8988T (cell line): ENCODE data around the gene ABCC12.
"Not testable (repeated sequence)": the region's sequence is repeated elsewhere in the genome, so short reads cannot be mapped to it uniquely, and the experiment has no call there.

ENCODE experiments used
- DNase-seq: peaks from one replicate; pipeline ENCODE4 v3.0.0; 2011

The ABCC12 gene

DNA sequence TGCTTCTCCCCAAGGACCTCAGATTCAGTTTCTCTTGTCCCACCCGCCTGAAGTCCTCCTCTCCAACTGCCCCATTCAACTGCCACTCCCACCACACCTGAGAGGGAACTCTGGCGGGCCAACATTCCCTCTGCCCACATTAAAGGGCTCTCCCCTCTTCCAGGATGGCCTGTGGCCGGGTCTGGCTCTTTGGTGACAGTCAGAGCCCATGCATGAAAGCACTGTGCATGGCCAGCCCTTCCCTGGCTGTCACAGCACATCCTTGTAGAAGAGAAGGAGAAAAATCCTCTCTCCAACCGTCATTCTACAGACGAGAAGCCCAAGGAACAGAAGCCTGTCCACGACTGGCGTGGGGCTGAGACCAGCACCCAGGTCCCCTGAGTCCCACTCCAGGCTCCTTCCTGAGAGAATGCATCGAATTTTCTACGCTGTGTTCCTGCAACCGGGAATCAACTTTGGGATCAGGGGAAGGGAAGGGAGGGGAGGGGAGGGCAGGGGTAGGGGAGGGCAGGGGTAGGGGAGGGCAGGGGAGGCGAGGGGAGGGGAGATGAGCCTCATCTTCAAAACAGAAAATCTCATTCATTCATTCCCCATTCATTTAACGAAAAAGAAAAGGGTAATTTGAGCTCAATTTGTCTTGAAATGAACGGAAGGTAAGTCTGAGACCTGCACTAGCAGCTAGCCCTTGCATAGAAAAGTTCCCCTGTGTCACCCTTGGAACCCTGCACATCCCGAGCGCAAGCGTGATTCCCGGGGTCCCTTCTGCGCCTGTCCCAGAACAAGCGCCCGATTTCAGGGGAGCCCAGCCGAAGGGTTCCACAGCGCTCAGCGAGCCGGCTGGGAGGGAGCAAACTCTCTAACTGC, at the start of gene ABCC12:
Gene ABCC12 (minus strand): TSS at position 68 of the 864 bp plus-strand sequence. CDS start 9,569 bp downstream, outside the sequence.
- DNase-seq = no peak

DNA sequence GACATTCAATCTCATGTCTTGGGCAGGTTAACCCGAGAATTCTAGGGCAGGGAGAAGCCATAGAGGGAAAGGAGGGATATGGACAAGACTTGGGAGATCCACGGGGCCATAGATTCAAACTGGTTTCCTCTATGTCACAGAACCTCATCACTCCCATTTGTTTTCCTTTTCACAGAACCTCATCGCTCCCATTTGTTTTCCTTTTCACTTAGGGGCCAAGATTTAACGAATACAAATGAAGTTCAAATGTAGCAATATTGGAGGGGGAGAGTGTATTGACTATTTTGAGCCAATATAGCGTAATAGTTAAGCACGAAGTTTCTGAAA, 49.0 kb upstream of the ABCC12 start:
- no peak for DNase-seq

DNA sequence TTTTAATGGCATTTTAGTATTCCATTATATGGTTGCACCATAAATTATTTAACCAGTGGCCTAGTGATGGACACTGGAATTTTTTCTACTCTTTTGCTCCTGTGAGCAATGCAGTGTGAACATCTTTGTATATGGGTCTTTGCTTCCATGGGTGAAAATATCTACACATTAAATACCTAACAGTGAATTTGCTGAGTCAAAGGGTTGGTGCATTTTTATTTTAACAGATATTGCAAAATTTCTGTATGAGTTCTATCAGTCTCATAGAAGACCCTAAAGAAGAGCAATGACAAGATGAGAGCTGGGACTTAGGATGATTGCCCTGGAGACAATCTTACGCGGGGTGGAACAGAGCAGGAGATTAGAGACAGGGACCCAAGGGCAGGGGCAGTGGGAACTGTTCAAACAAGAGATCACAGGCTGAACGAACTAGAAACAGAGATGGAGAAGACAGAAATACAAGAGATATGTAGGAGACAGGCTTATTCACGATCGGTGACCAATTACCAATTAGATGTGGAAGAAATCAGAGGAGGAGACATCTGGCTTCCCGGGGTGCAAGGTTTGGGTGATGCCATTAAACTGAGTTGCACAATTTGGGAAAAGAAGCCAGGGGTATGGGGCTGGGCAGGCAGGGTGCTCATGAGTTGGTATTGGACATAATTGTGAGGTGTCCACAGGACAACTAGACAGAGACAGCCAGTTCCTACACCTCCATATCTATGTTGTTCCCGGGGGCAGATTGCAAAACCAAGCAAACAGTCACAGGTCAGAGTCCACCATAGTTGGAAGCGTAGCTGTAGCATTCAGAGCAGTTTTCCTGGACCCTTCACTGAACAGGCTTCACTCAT, 48.4 kb upstream of the ABCC12 start:
- no peak for DNase-seq

DNA sequence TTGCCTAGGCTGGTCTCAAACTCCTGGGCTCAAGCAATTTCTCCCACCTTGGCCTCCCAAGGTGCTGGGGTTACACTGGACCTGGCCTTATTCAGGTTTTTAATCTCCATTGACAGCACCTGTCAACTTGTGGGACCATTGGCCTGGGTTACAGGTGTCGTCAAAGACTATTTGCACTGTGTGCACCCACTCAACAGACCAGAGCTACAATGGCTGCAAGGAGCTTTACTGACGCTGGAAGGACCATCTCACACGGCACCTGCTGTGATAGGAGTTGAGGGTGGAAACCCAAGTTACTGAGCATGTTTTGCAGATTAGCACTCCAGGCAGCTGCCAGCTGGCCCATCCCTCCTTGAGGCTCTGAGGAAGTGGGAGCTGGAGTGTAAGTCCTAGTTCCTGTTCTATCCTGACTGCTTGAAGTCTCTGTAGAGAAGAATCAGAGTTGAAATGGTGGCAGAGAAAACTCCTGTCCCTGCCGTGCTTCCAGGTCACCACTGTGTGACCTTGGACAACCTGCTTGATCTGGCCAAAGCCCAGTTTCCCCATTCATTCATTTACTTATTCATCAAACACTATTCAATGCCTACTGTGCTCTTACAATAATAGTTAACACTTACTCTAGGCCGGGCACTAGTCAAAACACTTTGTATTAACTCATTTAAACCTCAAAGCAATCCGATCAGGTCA, 45.9 kb upstream of the ABCC12 start:
- no peak for DNase-seq

DNA sequence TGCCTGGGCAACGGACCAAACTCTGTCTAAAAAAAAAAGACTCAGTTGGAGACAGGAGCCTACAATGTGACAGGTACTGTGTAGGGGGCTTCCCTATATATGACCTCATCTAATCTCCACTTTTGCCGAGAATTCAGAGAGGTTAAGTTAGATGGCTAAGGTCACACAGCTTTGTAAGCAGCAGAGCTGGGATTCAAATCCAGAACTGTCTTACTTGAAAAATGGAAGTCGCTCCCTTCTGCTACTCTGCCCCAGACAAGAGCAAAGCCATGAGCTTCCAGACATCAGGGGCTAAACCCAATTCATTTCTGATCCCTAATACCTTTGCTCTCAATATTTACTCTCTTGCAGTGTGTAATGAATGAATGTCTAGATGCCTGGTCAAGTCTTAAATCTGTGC, 41.5 kb upstream of the ABCC12 start:
- DNase-seq = no peak

DNA sequence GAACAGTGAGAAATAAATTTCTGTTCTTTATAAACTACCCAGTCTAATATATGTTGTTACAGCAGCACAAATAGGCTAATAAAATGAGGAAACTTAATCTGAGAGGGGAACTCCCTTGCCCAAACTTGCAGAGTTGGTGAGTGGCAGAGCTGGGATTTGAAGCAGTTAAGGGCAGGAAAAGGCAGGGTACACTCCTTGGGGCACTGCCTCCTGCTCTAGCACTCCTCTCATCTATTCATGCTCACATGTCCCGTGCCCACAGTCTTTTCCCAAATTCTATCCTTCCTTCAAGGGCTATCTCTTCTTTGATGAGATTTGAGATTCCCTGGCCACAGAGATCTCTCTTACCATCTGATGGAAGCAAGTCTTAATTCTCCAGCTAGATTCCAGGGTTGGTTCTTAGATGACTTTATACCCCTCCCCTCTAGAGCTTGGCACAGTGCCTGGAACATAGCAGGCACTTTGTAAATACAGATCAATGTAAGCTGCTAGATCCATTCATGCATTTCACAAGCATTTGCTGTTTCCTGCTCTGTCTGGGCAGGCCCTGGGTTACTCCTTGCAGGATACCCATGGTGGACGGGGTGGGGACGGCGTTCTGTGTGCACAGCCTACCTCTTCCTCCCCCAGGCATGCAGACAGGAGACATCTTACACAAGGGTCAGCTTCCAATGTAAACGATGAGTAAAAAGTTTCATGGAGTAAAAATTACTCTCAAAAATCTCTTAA, 39.2 kb upstream of the ABCC12 start:
- no peak for DNase-seq

DNA sequence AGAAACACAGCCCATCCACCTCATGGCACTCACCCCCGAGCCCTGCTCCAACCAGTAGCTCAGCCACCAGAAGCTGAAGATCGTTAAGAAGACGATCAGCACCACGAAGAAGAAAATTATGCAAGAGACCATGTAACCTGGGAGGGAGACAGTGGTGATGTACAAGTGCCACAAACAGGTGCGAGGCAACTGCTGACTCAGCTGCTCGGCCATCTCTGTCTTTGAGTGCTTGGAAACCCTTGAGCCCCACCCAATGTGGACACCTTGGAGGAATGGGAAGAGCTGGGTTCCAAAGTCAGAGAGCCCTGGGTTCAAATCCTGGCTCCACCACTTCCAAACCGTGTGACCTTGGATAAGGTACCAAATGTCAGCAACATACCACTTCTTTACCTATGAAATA, 38.1 kb upstream of the ABCC12 start:
- no peak for DNase-seq

DNA sequence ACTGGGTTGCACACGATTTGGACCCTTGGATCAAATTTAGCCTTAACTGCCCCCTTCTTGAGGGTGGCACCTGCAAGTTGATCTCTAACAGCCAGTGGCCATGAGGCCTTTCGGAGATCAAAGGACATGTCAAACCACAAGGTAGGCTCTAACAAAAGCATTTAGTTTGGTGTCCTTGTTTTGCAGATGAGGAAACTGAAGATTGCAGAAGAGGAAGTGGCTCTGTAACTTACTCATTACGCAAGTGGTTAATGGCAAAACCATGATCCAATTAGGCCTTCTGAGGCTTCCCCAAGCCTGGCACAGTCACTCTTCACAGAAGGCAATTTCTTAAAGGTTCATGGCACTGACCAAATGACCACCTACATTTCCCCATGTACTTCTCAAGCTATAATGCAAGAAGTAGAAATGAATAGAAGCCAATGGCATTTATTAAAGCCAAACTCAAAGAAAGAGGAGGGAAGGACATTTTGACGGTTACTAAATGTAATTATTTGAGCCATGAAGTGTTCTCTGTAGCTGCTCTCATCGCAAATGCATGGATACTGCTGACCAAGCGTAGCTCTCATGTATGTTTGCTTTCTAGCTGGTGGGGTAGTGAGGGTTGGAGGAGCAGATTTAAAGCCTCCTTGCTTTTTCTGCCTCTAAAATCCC, 32.8 kb upstream of the ABCC12 start:
- no peak for DNase-seq

DNA sequence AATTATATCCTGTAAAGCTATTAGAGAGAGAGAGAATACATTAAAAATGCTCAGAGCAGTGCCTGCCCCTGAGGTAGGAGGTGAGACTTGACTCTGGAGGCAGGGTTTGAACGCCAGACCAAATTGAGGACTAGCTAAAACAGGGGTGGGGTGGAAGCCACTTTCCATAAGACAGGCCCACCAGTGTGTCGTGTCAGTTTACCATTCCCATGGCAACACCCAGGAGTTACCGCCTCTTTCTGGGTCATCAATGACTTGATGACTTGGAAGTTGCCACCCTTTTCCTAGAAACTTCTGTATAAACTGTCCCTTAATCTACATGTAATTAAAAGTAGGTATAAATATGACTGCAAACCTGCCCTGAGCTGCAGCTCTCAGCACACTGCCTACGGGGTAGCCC, 32.0 kb upstream of the ABCC12 start:
- DNase-seq = no peak

DNA sequence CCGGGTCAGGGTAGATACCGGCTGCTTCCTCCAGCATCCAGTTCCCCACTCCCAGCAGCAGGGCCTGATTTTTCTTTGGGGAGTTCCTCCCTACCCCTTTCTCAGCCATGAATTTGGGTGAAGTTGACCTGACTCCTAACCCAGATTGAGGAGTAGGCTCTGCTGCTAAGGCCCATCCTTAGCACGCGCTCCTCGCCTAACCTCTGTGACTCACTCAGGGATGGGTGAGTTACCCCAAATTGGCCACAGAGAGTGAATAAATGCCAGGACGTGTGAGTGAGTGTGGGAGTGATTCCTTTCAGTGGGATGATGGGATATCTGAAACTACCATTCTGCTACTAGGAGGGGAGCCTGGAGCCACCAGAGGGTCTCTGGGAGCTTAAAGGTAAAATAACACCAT, 28.9 kb upstream of the ABCC12 start:
- DNase-seq = no peak

DNA sequence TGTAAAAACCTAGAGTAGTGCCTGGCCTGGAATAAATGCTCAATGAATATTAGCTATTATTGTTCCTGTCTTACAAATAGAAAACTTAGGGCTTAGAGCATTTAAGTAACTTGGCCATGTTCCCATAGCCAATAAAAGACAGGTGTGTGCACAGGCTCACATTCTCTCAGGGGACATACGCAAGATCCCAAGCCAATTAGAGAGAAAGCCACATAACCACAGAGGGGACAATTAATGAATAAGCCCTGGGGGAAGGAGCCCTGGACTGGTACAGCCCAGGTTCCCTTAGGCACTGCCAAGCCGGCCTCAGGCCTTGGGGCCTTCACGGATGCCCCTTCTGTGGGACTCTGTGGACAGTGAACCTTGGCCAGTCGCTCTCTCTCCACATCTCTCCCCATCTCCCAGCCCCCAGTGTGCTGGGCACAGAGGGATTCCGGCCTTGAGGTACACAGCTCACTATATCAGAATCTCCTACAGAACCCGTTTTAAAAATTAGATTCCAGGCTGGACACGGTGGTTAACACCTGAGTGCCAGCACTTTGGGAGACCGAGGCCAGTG, 27.3 kb upstream of the ABCC12 start:
- no peak for DNase-seq

DNA sequence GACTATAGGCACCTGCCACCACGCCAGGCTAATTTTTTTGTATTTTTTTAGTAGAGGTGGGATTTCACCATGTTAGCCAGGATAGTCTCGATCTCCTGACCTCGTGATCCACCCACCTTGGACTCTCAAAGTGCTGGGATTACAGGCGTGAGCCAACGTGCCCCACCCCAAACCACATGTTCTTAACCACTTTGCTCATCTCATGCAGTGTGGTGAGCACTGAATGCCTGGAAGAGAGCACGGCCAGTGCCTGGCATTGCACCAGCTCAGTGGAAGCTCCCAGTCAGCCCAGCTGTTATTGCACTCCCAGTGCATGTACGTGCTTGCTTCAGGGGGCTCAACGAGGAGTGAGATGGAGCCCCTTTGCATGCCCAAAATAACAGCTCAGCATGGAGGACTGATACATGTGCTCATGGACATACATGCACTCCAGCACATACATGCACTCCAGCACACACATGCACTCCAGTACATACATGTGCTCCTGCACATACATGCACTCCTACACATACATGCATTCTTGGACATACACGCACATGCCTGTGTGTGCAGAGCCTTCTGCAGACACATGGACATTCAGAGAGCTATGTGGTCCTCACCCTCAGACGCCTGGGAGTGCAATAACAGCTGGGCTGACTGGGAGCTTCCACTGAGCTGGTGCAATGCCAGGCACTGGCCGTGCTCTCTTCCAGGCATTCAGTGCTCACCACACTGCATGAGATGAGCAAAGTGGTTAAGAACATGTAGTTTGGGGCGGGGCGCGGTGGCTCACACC, 26.1 kb upstream of the ABCC12 start:
- not testable (repeated sequence) for DNase-seq

DNA sequence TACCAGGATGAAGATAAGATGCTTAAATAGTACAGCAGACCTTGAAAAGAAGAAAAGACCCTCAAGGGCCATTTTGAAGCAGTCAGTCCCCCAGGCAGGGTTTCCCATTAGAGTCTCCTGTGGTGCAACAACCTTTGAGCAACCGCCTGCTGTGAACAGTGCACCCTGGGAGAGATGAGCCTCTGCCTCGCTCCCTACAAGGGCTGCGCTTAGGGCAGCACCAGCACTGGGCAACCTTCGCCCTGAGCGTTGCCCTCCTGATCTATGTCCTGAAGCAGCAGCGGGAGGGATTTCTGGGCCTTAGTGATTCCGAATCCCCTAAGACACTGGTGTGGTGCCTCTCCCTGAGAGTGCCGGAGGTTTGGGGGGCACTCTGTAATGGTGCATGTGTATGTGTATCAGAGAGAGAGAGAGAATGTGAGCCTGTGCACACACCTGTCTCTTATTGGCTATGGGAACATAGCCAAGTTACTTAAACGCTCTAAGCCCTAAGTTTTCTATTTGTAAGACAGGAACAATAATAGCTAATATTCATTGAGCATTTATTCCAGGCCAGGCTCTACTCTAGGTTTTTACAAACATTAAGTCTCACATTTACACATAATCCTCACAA, 25.2 kb upstream of the ABCC12 start:
- DNase-seq = no peak

DNA sequence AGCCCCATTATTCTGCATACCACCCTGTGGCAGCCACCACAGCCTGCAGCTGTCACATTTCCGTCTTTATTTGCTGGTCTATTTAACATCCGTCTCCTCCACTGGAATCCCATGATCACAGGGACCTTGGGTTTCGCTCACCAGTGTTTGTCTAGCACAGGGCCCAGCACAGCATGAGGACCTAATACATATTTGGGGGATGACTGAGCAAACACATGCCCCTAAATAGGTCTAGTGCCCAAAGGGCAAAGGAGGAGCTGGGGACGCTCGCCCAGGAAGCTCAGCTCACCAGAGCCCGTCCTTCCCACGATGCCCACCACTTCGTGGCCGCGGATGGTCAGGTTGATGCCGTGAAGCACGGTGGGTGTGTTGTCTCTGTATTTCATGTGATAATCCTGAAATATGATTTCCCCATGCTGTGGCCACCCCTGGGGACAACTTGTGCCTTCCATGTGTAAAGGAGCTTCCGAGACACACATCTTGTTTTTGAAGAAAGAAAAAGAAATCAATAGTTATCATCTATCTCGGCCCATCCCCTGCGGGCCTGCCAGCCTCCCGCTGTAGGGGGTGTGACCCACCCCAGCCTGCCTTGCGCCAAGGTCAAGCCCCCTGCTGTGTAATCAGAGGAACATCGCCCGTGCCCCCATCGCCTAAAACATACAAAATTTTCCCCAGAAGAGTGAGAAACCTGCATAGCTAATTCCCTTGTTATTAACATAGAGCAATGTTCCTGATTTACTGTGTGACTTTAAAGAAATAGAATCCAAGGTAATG, 21.0 kb upstream of the ABCC12 start:
- no peak for DNase-seq

DNA sequence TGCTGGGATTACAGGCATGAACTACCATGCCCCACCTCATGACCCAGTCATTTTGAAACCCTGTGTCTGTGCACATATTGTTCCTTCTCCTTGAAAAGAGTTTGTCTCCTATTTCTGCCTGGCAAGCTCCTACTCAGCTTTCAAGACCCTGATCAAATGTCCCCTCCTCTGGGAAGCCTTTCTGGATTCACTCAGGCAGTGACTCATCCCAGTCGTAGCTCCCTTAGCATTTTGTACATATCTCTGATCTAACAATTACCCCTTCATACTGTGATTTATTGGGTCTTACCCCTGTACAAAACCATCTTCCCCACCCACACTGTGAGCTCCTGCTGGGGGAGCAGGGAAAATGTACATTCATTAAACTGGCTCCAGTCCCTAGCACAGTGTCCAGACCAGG, 18.1 kb upstream of the ABCC12 start:
- no peak for DNase-seq

DNA sequence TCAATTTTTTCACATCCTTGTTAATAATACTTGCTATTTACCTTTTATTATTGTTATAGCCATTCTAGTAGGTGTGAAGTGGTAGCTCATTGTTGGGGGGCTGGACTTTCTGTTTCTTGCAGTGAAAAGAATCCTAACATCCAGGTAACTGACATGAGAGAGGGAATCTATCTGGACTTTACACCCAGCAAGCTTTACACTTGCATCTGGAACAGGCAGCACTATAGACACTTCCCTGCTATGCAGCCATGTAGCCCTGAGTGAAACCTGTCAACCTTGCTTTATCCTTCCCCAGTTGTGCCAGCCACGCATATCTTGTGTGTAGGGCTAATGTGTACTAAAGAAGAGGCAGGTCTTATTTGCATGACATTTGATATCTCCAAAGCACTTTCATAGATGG, 16.9 kb upstream of the ABCC12 start:
- DNase-seq = no peak

DNA sequence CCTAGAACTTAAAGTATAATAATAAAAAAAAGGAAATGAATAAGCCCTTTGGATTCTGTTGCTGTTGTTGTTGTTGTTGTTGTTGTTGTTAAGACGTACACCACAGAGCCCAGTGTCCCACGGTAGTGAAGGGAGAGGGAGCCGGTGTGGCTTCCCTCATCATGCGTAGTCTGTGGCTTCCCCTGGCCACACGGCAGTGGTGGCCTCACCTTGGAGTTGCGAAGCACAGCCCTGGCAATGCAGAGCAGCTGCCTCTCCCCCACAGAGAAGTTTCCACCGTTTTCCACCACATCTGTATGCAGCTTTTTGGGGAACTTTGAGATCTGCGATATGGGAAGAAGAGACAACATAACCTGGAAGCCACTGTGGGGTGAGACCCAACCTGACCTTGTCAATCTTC, 14.1 kb upstream of the ABCC12 start:
- no peak for DNase-seq

DNA sequence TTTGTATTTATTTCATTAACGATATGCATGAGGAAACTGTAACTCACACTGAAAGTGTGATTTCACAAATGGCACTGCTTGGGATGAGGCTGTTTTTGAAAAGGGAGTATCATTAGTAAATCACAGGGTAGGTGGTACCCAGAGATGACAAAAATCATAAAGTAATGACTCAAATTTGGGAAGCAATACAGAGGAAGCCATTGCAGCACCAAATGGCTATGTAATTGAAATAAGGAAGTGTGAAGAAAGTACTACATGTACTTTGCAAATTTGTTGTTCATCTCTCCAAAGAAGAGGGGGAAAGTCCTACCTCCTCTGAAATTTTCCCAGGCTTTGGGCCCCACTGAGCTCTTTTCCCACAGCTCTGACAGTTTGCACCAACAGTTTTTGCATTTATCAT, 12.3 kb upstream of the ABCC12 start:
- no peak for DNase-seq

DNA sequence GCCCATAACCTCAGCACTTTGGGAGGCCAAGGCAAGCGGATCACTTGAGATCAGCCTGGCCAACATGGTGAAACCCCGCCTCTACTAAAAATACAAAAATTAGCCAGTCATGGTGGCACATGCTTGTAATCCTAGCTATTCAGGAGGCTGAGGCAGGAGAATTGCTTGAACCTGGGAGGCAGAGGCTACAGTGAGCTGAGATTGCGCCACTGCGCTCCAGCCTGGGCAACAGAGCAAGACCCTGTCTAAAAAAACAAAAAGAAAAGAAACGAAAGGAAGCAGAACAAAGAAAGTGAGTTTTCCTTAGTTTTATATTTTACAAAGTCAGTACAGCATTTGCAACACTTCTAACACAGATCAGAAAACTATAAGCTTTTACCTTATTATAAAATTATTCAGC, 10.8 kb upstream of the ABCC12 start:
- not testable (repeated sequence) for DNase-seq
